Tibial artery (tissue), 4 donors: ENCODE measurements around the gene RYR2.

ENCODE experiments used
- DNase-seq, 2 donors: peaks; one replicate each; pipeline ENCODE4 v3.0.0-alpha.2; 2019
- H3K27ac ChIP-seq, 2 donors: fragments of 200-600 bp; sonication (generic) in 1 of 2; 1 replicate in 1 of 2; 2 replicates in 1 of 2; pipeline ENCODE4 v1.5.1; 2018 to 2019; ENCODE audit warnings: mild to moderate bottlenecking in 1 of 2
- H3K27me3 ChIP-seq, 2 donors: fragments of 200-600 bp; sonication (generic) in 1 of 2; one replicate each; pipeline versions ENCODE4 v1.5.1 to v1.6.0; 2016 to 2019
- H3K36me3 ChIP-seq, 3 donors: fragments of 200-600 bp; sonication (generic) in 2 of 3; one replicate each; pipeline ENCODE4 v1.5.1; 2016 to 2019; ENCODE audit warnings: mild to moderate bottlenecking in 2 of 3
- H3K4me1 ChIP-seq, 4 donors: fragments of 200-600 bp; sonication (generic) in 2 of 4; 1 replicate in 3 of 4; 2 replicates in 1 of 4; pipeline ENCODE4 v1.5.1; 2016 to 2019
- H3K4me3 ChIP-seq, 2 donors: fragments of 200-600 bp; sonication (generic) in 1 of 2; 1 replicate in 1 of 2; 2 replicates in 1 of 2; pipeline ENCODE4 v1.5.1; 2018 to 2019; ENCODE audit warnings: mild to moderate bottlenecking in 2 of 2
- H3K9me3 ChIP-seq, 3 donors: fragments of 200-600 bp; sonication (generic) in 1 of 3; one replicate each; pipeline ENCODE4 v1.5.1; 2016 to 2019
- intact Hi-C: fragments of 100-400 bp; cut with DNase I; formaldehyde crosslinking; loops from one replicate; pipeline ENCODE4 v1.15.0; 2023; ENCODE audit warnings: low total_unique reads
- TF ChIP-seq, protein P1 (sequence below), 2 experiments: fragments of 200-600 bp in 1 of 2; fragments of 450-650 bp in 1 of 2; IDR thresholded peaks; one replicate each; pipeline ENCODE4 v1.5.1; 2017 to 2019; ENCODE audit warnings: antibody characterized with exemption in 2 of 2, mild to moderate bottlenecking in 1 of 2, moderate library complexity in 1 of 2

RYR2 gene

DNA sequence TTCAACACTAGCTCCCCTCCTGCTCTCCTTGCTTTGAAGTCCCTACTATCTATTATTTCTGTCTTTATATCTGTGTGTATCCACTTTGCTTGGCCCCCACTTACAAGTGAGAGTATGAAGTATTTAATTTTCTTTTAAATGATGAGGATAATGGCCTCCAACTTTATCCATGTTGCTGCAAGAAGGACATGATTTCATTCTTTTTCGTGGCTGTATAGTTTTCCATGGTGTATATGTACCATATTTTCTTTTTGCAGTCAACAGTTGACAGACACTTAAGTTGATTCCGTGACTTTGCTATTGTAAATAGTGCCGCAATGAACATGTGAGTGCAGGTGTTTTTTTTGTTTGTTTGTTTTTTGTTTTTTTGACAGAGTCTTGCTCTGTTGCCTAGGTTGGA, 483.1 kb downstream of the RYR2 start:
- no peak for DNase-seq
- TF ChIP-seq, protein P1, sequence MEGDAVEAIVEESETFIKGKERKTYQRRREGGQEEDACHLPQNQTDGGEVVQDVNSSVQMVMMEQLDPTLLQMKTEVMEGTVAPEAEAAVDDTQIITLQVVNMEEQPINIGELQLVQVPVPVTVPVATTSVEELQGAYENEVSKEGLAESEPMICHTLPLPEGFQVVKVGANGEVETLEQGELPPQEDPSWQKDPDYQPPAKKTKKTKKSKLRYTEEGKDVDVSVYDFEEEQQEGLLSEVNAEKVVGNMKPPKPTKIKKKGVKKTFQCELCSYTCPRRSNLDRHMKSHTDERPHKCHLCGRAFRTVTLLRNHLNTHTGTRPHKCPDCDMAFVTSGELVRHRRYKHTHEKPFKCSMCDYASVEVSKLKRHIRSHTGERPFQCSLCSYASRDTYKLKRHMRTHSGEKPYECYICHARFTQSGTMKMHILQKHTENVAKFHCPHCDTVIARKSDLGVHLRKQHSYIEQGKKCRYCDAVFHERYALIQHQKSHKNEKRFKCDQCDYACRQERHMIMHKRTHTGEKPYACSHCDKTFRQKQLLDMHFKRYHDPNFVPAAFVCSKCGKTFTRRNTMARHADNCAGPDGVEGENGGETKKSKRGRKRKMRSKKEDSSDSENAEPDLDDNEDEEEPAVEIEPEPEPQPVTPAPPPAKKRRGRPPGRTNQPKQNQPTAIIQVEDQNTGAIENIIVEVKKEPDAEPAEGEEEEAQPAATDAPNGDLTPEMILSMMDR (IDR thresholded peaks at IDR 0.05) = no peak
- intact Hi-C loops = no loop called here

DNA sequence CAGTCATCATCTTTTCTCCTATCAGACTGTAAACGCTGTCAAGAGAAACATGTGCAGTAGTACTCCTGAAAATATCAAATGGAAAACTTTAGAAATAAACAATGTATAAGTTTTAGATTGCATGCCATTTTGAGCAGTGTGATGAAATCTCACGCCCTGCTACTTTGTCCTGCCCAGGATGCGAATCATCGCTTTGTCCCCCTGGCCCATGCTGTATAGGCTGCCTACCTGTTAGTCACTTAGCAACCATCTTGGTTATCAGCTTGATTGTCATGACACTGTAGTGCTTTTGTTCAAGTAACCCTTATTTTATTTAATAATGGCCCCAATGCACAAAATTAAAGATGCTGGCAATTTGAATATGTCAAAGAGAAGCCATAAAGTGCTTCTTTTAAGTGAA, 485.8 kb downstream of the RYR2 start:
- H3K9me3 ChIP-seq = no peaks in the 10 kb centered on the region
- intact Hi-C loops = no loop called here
- H3K36me3 ChIP-seq = no peaks in the 10 kb centered on the region
- DNase-seq = no peak
- H3K4me3 ChIP-seq = no peak overlapping the region
- H3K27ac ChIP-seq = no peak overlapping the region
- H3K4me1 ChIP-seq = peaks cover 0 to 10% (median 0%) of the 10 kb centered on the region in 4 donors
- TF ChIP-seq, protein P1 (IDR thresholded peaks at IDR 0.05) = no peak
- H3K27me3 ChIP-seq = no peaks in the 10 kb centered on the region

More for the DNA sequence above, 483.1 kb downstream of the RYR2 start:
- Histone ChIP-seq H3K27ac (no peak overlapping the region), H3K9me3 (no peaks in the 10 kb centered on the region), H3K27me3 (no peaks in the 10 kb centered on the region), H3K4me1 (peaks cover 0 to 10% (median 0%) of the 10 kb centered on the region in 4 donors), H3K36me3 (peaks cover 0 to 9% (median 0%) of the 10 kb centered on the region in 3 donors), H3K4me3 (no peak overlapping the region)

DNA sequence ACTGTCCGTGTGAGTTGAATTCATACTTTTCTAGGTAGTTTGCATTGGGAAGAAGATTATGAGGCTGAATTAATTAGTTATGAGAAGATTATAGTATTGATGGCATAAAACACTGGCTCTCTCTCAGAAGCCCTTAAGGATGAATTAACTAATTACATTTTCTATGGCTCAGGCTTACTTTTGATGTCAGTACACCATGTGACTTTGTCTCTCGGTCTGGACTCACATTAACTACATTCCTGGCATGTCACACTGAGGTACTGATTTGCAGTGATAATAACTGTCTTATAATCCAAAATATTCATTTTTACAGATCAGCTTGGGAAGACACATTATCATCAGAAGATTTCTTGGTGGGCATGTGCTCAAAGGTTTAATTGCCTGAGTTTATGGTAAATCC, 486.6 kb downstream of the RYR2 start:
- intact Hi-C loops = no loop called here
- Histone ChIP-seq H3K4me3 (no peak overlapping the region), H3K36me3 (no peaks in the 10 kb centered on the region), H3K4me1 (peaks cover 0 to 10% (median 0%) of the 10 kb centered on the region in 4 donors), H3K9me3 (no peaks in the 10 kb centered on the region), H3K27ac (no peak overlapping the region), H3K27me3 (no peaks in the 10 kb centered on the region)
- no peak for DNase-seq
- TF ChIP-seq, protein P1 (IDR thresholded peaks at IDR 0.05) = no peak

DNA sequence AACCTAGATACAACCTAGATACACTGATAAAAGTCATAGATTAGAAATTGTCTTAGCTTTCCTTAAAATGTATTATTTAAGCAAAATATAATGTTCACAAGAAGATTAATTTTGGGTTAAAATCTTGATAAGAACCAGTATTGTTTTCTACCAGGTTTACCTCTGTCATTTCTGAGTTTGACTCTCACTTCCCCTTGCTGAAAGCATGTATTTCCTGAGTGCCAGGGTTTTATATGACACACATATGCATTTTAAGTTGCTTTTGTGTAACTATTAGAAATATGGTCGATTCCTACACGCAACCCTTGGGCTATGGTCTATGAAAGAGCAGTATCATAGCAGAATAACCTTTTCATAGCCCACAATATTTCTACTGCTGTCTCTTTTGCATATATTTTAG, 497.1 kb downstream of the RYR2 start:
- no peak for DNase-seq
- Histone ChIP-seq H3K4me1 (no peaks in the 10 kb centered on the region), H3K9me3 (no peaks in the 10 kb centered on the region), H3K4me3 (no peak overlapping the region), H3K36me3 (no peaks in the 10 kb centered on the region), H3K27ac (no peak overlapping the region), H3K27me3 (no peaks in the 10 kb centered on the region)
- intact Hi-C loops = no loop called here
- TF ChIP-seq, protein P1 (IDR thresholded peaks at IDR 0.05) = no peak

DNA sequence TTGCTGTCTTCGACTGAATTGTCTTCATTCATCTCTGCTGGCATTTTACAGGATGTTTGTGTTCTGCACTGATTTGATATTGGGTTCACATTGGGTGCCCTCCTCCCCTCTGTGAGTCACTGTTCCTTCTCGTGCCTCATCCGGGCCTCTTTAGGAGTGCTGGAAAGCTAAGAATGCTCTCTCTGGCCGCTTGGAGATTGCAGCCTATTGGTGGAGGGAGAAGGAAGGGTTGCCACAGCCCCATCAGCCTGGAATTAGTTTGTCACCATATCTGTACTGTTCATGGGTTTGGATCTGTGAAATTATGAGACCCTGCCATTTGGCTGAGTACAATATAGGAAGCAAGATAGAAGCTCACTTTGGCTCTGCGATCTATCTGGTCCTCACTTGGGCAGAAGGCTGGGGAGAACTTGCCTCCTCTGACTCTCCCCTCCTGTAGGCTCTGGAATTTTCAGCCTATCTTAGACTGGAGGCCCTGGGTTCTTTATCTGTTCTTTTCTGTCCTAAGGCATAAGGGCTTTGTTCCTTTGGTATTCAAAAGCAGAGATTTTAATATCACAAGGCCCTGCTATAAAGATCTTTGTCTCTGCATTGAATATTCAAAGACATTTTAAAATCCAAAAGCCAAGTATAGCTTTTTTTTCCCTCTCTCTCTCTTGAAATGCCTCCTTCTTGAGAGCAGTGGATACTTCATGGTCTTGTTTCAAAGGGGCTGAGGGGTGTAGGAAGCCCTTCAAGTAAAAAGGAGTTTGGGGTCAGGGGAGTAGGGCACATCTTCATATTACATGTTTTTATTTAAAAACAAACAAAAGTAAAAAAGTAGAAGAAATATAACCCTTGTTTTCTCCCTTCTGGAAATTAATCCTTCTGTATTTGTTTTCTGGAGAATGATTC, 500.8 kb downstream of the RYR2 start:
- TF ChIP-seq, protein P1 (IDR thresholded peaks at IDR 0.05) = no peak
- intact Hi-C loops = no loop called here
- no peak overlapping the region for H3K27ac ChIP-seq
- DNase-seq = no peak
- no peak overlapping the region for H3K4me3 ChIP-seq
- H3K36me3 ChIP-seq = no peaks in the 10 kb centered on the region
- no peaks in the 10 kb centered on the region for H3K27me3 ChIP-seq
- no peaks in the 10 kb centered on the region for H3K9me3 ChIP-seq
- H3K4me1 ChIP-seq = no peaks in the 10 kb centered on the region
